Neural cell (in vitro differentiated cells): ENCODE measurements around the gene NHSL2. TPM values are rescaled to one million over a fixed set of nuclear protein-coding genes. Genes with fewer than 3 reads are reported as not detected.
"Not testable (repeated sequence)": the region's sequence is repeated elsewhere in the genome, so short reads cannot be mapped to it uniquely, and the experiment has no call there.

Experiments used
- H2AFZ ChIP-seq: fragments of 200-600, 300-800 bp; sonication (generic), shearing (Covaris generic); 2 replicates; pipeline ENCODE4 v1.6.0; 2014; ENCODE audit warnings: low read depth, mild to moderate bottlenecking, antibody characterized with exemption, low read length, moderate library complexity
- H3F3A ChIP-seq: fragments of 200-600 bp; shearing (Covaris generic); 2 replicates; pipeline ENCODE4 v1.6.1; 2016; ENCODE audit warnings: mild to moderate bottlenecking, moderate library complexity, mixed read lengths, antibody characterized with exemption, low read length; ENCODE audit not compliant: insufficient read depth, poor library complexity, severe bottlenecking
- H3K27ac ChIP-seq: fragments of 200-600, 300-800 bp; sonication (generic), shearing (Covaris generic); 2 replicates; pipeline ENCODE4 v1.5.1; 2014; ENCODE audit warnings: mild to moderate bottlenecking, low read length, moderate library complexity
- H3K27me3 ChIP-seq: fragments of 300-800, 200-600 bp; sonication (generic), shearing (Covaris generic); 2 replicates; pipeline ENCODE4 v1.6.0; 2014; ENCODE audit warnings: mild to moderate bottlenecking, low read depth, low read length, moderate library complexity; ENCODE audit not compliant: insufficient read depth
- H3K36me3 ChIP-seq: fragments of 300-800, 200-600 bp; sonication (generic), shearing (Covaris generic); 2 replicates; pipeline ENCODE4 v1.5.1; 2014; ENCODE audit warnings: mild to moderate bottlenecking, antibody characterized with exemption, low read length, moderate library complexity; ENCODE audit not compliant: insufficient read depth
- H3K4me2 ChIP-seq: fragments of 300-800, 200-600 bp; sonication (generic), shearing (Covaris generic); 2 replicates; pipeline ENCODE4 v1.6.0; 2014; ENCODE audit warnings: mild to moderate bottlenecking, low read length
- H3K4me3 ChIP-seq: fragments of 300-800, 200-600 bp; sonication (generic), shearing (Covaris generic); 2 replicates; pipeline ENCODE4 v1.5.1; 2014; ENCODE audit warnings: mild to moderate bottlenecking, low read length, moderate library complexity
- H3K79me2 ChIP-seq: fragments of 200-600 bp; shearing (Covaris generic); replicated peaks from 2 replicates; pipeline ENCODE4 v1.6.0; 2014; ENCODE audit warnings: mild to moderate bottlenecking, low read length, moderate library complexity; ENCODE audit not compliant: insufficient read depth
- H3K9ac ChIP-seq: fragments of 300-800, 200-600 bp; sonication (generic), shearing (Covaris generic); 2 replicates; pipeline ENCODE4 v1.6.1; 2016; ENCODE audit warnings: mild to moderate bottlenecking, low read length, mixed read lengths
- H3K9me2 ChIP-seq: fragments of 200-600 bp; shearing (Covaris generic); 2 replicates; pipeline ENCODE4 v1.6.1; 2016; ENCODE audit warnings: mild to moderate bottlenecking, low read length, mixed read lengths; ENCODE audit not compliant: insufficient read depth
- H3K9me3 ChIP-seq: fragments of 200-600, 300-800 bp; sonication (generic), shearing (Covaris generic); 2 replicates; pipeline ENCODE4 v1.6.1; 2016; ENCODE audit warnings: mild to moderate bottlenecking, mixed run types, low read length, moderate library complexity, mixed read lengths
- H4K20me1 ChIP-seq: fragments of 200-600 bp; shearing (Covaris generic); 2 replicates; pipeline ENCODE4 v1.6.1; 2016; ENCODE audit warnings: mild to moderate bottlenecking, mixed run types; ENCODE audit not compliant: insufficient read depth
- CTCF ChIP-seq: fragments of 450-650 bp; IDR thresholded peaks from 2 replicates; pipeline ENCODE4 v1.5.1; 2014; ENCODE audit warnings: antibody characterized with exemption, mild to moderate bottlenecking, moderate library complexity; ENCODE audit not compliant: poor library complexity, severe bottlenecking
- EP300 ChIP-seq: fragments of 450-650 bp; conservative IDR thresholded peaks from 2 replicates; pipeline ENCODE4 v1.6.1; 2014; ENCODE audit warnings: antibody characterized with exemption, mild to moderate bottlenecking, moderate library complexity; ENCODE audit not compliant: poor library complexity, severe bottlenecking
- EZH2 ChIP-seq: fragments of 200-600, 300-800 bp; shearing (Covaris generic), sonication (generic); IDR thresholded peaks from 2 replicates; pipeline ENCODE4 v1.6.1; 2014; ENCODE audit warnings: antibody characterized with exemption, low read length, borderline replicate concordance, mild to moderate bottlenecking; ENCODE audit not compliant: insufficient read depth, poor library complexity, severe bottlenecking
- MXI1 ChIP-seq: fragments of 450-650 bp; conservative IDR thresholded peaks from 2 replicates; pipeline ENCODE4 v1.6.1; 2014; ENCODE audit warnings: antibody characterized with exemption, mild to moderate bottlenecking; ENCODE audit not compliant: poor library complexity, severe bottlenecking
- POLR2AphosphoS5 ChIP-seq: IDR thresholded peaks from 2 replicates; pipeline ENCODE4 v1.6.1; 2012
- RAD21 ChIP-seq: fragments of 450-650 bp; conservative IDR thresholded peaks from 2 replicates; pipeline ENCODE4 v1.6.1; 2014; ENCODE audit warnings: antibody characterized with exemption, mild to moderate bottlenecking, moderate library complexity
- SMC3 ChIP-seq: fragments of 450-650 bp; conservative IDR thresholded peaks from 2 replicates; pipeline ENCODE4 v1.6.1; 2014; ENCODE audit warnings: antibody characterized with exemption, mild to moderate bottlenecking, moderate library complexity; ENCODE audit not compliant: poor library complexity
- TAF1 ChIP-seq: IDR thresholded peaks from 2 replicates; pipeline ENCODE4 v1.6.1; 2012; ENCODE audit warnings: low read depth
- polyA plus RNA-seq: library from polyadenylated mRNA; depleted of rRNA; stranded (reverse); fragments of >200 nt; gene quantifications from 2 replicates; pipeline ENCODE4 v1.2.3, GENCODE V29; 2014
- TF ChIP-seq, protein P1 (sequence below): IDR thresholded peaks from 2 replicates; pipeline ENCODE4 v1.6.1; 2012; ENCODE audit warnings: borderline replicate concordance

NHSL2 gene
- polyA plus RNA-seq, 1 donor from 2014 or later, result 0.87 TPM

DNA sequence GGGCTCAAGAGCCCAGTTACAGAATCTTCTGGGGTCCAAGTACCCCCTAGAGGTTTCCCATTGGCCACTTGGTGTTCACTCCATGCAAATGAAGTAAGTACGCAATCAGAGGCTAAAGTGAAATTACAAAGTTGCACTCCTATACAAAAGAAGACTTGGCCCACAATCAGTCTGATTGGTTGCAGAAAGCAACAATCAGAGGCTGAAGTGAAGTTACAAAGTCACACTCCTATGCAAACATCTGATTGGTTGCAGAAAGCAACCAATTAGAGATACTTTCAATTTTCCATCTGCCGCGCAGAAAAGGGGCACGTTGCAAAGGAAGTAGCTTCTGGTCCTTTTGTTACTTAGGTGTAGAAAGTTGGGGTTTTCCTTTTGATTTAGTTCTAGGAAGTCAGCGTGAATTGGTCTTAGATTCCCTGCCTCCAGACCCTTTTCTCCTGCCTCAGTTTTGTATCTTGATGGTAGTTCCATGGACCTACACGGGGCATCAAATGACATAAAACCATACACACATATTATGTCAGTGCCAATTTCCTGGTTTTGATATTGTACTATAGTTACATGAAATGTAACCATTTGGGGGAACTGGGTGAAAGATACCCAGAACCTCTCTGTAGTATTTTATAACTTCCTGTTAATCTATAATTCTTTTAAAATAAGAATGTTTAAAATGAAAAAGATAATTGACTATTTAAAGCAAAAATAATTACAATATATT lies 258.5 kb downstream of the NHSL2 start:
- H3K9me2 ChIP-seq, result no peaks in the 10 kb centered on the region
- no peaks in the 10 kb centered on the region for H3K27me3 ChIP-seq
- TF ChIP-seq MXI1 (no peak), EP300 (no peak), EZH2 (no peak), TAF1 (no peak), CTCF (no peak), POLR2AphosphoS5 (no peak), RAD21 (no peak), SMC3 (no peak)
- TF ChIP-seq, protein P1, sequence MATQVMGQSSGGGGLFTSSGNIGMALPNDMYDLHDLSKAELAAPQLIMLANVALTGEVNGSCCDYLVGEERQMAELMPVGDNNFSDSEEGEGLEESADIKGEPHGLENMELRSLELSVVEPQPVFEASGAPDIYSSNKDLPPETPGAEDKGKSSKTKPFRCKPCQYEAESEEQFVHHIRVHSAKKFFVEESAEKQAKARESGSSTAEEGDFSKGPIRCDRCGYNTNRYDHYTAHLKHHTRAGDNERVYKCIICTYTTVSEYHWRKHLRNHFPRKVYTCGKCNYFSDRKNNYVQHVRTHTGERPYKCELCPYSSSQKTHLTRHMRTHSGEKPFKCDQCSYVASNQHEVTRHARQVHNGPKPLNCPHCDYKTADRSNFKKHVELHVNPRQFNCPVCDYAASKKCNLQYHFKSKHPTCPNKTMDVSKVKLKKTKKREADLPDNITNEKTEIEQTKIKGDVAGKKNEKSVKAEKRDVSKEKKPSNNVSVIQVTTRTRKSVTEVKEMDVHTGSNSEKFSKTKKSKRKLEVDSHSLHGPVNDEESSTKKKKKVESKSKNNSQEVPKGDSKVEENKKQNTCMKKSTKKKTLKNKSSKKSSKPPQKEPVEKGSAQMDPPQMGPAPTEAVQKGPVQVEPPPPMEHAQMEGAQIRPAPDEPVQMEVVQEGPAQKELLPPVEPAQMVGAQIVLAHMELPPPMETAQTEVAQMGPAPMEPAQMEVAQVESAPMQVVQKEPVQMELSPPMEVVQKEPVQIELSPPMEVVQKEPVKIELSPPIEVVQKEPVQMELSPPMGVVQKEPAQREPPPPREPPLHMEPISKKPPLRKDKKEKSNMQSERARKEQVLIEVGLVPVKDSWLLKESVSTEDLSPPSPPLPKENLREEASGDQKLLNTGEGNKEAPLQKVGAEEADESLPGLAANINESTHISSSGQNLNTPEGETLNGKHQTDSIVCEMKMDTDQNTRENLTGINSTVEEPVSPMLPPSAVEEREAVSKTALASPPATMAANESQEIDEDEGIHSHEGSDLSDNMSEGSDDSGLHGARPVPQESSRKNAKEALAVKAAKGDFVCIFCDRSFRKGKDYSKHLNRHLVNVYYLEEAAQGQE, result no peak
- no peaks in the 10 kb centered on the region for H3K36me3 ChIP-seq
- no peaks in the 10 kb centered on the region for H3K9me3 ChIP-seq
- no peak overlapping the region for H2AFZ ChIP-seq
- H3K79me2 ChIP-seq, result no peaks in the 10 kb centered on the region
- H3K4me2 ChIP-seq, result no peak overlapping the region
- no peak overlapping the region for H3K4me3 ChIP-seq
- H3K27ac ChIP-seq, result no peak overlapping the region
- H4K20me1 ChIP-seq, result no peaks in the 10 kb centered on the region
- no peak overlapping the region for H3K9ac ChIP-seq
- H3F3A ChIP-seq, result no peaks in the 10 kb centered on the region

GRCh38 chrX:72176289-72176688 lies 265.6 kb downstream of the NHSL2 start:
- not testable (repeated sequence) for H2AFZ ChIP-seq, H3K79me2 ChIP-seq, H4K20me1 ChIP-seq, H3K4me3 ChIP-seq, H3K27me3 ChIP-seq, H3K9me2 ChIP-seq, H3K27ac ChIP-seq, H3K4me2 ChIP-seq, H3K9me3 ChIP-seq, H3K36me3 ChIP-seq, H3F3A ChIP-seq, H3K9ac ChIP-seq

DNA sequence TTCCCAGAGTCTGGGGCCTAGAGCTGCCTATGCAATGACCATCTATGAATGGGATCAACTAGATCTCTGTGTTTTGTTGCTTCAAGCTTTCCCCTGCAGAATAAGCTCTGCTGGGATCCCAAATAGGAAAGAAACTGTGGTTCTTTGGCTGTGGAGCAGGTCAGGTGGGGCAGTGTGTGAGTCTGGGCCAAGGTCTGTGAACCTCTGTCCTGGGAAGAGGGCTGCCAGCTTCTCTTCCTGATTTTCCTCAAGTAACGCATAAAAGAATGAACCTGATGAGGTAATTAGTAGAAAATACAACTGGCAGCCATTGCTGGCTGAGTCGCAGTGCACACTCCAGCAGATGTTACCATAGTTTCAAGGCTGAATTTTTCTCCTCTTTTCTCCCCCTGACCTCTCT lies 266.3 kb downstream of the NHSL2 start:
- Histone ChIP-seq H4K20me1 (no peaks in the 10 kb centered on the region), H3K9me2 (no peaks in the 10 kb centered on the region), H3K9me3 (no peaks in the 10 kb centered on the region), H3K36me3 (no peaks in the 10 kb centered on the region), H2AFZ (no peak overlapping the region), H3K27me3 (no peaks in the 10 kb centered on the region), H3K4me3 (no peak overlapping the region), H3K27ac (no peak overlapping the region), H3F3A (no peaks in the 10 kb centered on the region), H3K9ac (no peak overlapping the region), H3K4me2 (no peak overlapping the region), H3K79me2 (no peaks in the 10 kb centered on the region)
- TF ChIP-seq EZH2, result no peak
- TF ChIP-seq, protein P1, result no peak
- no peak for TF ChIP-seq EP300
- no peak for TF ChIP-seq POLR2AphosphoS5
- TF ChIP-seq SMC3, result no peak
- TF ChIP-seq MXI1, result no peak
- TF ChIP-seq RAD21, result no peak
- no peak for TF ChIP-seq TAF1
- TF ChIP-seq CTCF, result no peak
